HG03457 (cell line): Measurements from ENCODE around the gene IFNGR1.
"Not testable (repeated sequence)": the region's sequence is repeated elsewhere in the genome, so short reads cannot be mapped to it uniquely, and the experiment has no call there.

Experiments used
- ATAC-seq: cut with Tn5 transposase; IDR thresholded peaks from one replicate; pipeline ENCODE4 v1.9.1; 2021; ENCODE audit warnings: moderate number of reproducible peaks; ENCODE audit not compliant: unreplicated experiment

Gene IFNGR1

GRCh38 chr6:137214931-137215330 is 4.3 kb downstream of the IFNGR1 start:
- ATAC-seq = no peak

GRCh38 chr6:137213813-137214212 is 5.4 kb downstream of the IFNGR1 start:
- ATAC-seq = no peak

- no peak for ATAC-seq
Measured at GRCh38 chr6:137213331-137213740, 5.8 kb downstream of the IFNGR1 start.

DNA sequence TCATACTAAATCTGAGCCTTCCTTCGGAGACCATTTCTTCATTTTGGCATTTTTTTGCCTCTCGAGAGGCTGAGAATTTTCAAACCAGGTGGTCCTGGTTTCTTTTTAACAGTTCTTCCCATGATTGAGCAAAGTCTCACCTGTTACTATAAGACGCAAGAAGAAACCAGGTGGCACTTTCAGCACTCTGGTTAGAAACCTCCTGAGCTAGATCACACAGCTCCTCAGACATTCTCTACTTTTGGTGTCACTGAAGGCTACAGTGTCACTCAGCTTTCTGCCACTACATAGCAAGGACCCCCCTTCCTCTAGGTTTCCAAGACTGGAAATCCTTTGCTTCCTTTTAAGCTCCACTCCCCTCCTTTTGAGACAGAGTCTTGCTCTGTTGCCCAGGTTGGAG is 7.3 kb downstream of the IFNGR1 start:
- ATAC-seq = no peak

GRCh38 chr6:137210903-137211302 is 8.3 kb downstream of the IFNGR1 start:
- no peak for ATAC-seq

DNA sequence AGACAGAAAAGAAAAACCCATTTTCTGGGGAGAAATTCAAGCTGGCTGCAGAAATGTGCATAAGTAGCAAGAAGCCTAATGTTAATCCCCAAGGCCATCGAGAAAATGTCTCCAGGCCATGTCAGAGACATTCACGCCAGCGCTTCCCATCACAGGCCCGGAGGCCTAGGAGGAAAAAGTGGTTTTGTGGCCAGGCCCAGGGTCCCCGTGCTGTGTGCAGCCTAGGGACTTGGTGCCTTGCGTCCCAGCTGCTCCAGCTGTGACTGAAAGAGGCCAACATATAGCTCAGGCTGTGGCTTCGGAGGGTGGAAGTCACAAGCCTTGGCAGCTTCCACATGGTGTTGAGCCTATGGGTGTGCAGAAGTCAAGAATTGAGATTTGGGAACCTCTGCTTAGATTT is 10.9 kb downstream of the IFNGR1 start:
- ATAC-seq = no peak

DNA sequence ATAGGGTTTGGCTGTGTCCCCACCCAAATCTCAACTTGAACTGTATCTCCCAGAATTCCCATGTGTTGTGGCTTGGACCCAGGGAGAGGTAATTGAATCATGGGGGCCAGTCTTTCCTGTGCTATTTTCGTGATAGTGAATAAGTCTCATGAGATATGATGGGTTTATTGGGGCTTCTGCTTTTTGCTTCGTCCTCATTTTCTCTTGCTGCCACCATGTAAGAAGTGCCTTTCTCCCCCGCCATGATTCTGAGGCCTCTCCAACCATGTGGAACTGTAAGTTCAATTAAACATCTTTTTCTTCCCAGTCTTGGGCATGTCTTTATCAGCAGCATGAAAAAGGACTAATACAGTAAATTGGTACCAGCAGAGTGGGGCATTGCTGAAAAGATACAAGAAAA is 11.7 kb downstream of the IFNGR1 start:
- not testable (repeated sequence) for ATAC-seq

DNA sequence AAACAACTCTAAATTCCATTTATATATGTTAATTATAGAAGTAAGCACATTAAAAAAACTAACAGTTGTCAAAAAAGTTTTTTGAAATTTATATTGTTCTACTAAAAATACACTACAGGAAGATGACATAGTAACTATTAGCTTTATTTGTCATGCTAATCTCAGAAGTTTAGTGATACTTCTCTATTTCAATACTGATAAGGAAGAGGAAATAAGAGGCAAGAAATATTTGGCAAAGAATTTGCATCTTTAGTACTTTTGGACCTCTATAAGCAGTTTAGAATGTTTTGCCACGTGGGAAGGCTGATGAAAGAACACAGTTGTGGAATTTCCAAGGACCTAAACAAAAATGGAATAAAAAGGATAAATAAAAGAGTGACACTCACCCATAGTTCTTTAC is 12.6 kb downstream of the IFNGR1 start:
- ATAC-seq = no peak

- no peak for ATAC-seq
Measured at GRCh38 chr6:137203256-137203655, 15.9 kb downstream of the IFNGR1 start.

DNA sequence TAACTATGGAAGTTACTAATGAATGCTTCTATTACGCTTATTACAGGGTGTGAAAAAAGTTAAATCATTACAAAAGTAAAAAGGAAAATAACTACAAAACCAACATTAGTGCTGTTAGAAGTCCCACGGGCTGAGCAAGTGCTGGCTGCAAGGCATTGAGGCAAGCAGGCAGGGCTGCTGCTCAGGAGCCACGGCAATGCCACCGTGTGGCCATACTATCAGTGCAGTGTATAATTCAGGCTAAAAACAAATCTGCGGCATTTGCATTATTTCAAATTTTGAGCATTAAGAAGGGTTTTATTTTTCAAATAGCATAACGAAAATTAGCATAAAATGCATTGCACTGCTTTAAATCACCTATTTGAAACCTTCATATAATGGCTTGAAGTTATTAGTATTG is 17.1 kb downstream of the IFNGR1 start:
- ATAC-seq = no peak

GRCh38 chr6:137201006-137201405 is 18.2 kb downstream of the IFNGR1 start:
- no peak for ATAC-seq

DNA sequence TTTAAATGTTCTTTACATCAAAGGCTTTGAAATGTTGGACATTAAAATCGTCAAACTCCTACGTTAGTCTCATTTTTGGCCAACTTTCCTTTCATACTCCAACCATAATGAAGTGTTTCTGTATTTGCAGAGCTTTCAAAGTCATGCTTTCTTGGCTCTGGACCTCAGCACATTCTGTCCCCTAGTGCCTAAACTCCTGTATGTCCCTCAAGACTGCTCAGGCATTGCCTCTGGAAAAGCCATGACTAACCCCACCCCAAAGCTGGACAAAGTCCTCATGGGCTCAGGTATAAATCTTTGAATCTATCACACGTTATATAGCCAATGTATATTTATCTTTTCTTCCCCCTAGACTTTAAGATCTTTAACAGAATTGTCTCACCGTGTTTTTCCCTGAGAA is 18.9 kb downstream of the IFNGR1 start:
- ATAC-seq = no peak

DNA sequence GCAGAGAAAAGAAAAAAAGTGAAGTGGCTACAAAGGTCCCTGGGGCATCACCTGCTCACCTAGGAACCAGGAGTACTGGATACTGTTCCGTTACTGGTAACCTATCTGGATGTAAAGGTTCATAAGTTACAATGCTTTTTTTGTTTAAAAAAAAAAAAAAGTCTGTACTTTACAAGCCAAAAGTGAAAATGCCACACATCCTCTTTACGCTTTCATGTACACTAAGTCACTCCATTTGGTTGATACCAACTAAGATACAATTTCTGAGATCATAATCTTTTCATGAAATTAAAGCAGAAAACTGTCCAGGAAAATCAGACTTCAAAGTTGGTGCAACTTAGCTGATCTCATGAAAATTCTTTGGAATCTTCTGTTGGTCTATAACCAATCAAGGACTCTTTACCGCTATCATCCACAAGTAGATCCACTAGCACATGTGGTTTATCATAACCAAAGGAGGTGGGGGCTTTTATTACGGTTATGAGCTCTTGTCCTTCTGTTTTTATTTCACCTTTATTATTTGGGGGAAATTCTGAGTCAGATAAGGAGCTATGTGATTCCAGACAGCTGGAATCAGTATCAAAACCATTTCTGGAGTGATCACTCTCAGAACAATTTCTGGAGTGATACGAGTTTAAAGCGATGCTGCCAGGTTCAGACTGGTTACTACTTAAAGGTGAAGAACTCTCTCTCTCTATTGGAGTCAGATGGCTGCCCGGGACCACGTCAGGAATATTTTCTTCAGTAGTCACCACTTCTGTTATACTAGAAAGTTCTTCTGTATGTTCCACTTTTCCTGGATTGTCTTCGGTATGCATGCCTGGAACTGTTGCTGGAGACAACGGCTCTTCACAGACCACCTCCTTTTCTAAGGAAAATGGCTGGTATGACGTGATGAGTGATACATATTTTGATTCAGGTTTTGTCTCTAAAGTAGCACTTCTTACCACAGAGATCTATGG is 21.2 kb downstream of the IFNGR1 start:
- ATAC-seq = no peak

DNA sequence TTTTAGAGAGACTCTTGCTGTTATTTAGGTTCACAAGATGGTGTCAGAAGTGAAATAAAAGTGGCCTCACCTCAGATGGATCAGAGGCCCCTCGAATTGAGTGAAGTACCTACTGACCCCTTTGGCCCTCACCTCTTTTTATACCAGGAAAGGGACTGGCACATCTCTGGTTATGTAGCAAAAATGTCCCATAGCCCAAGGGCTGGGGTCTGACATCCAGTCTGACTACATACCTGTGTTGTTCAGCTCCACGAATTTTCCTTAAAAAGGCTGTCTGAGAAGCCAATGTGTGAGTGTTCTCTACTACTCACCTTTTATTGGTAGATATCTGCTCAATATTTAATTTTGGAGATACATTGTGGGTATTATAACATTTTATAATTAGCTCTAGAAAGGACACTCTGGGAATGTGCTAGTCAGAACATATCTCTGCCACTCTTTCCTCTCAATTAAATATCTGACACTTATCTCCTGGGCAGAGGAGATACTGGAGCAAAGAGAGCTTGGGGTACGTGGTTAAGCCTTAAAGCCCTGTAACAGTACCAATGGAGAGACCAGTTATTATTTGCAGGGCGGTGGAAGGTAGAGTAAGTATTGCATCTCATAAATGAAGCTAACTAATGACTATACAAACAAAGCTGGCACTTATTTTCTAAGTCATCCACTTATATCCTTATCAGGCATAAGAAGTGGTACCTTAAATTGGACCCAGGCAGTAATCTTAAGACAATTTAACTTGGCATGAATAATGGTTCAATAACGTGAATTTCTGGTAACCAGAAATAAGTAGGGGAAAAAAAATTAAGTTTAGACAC is 25.7 kb downstream of the IFNGR1 start:
- ATAC-seq = no peak

DNA sequence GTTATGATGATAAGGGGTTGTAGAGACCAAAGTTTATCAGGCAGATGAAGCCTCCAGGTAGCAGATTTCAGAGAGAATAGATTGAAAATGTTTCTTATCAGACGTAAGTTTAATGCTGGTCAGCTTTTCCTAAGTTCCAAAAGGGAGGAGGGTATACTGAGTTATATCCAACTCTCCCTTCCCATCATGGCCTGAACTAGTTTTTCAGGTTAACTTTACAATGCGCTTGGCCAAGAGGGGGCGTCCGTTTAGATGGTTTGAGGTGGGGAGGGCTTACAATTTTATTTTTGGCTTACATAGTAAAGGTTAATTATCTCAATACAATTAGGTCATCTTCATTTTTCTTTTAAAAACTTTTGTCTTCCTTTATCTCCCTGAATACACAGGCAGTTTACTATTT is 26.4 kb downstream of the IFNGR1 start:
- no peak for ATAC-seq

GRCh38 chr6:137191670-137192069 is 27.5 kb downstream of the IFNGR1 start:
- ATAC-seq = no peak

DNA sequence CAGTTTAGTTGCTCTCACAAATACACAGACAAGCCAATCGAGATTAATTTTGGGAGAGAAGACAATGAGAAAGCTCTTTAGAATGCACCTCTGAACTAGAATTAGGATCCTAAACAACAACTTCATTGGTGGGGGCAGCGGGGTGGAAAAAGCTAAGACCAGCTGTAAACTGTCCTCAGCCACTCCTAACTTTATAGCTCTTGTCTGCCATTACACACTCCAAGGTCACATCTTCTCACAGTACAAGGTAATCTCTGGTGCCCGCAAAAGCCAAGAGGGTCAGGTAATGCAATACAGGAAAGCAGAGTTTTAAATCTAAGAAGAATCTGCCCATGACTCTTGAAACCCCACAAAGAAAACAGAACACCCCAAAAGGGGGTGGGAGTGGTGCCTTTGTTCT is 27.9 kb downstream of the IFNGR1 start:
- no peak for ATAC-seq

- ATAC-seq = no peak
Measured at GRCh38 chr6:137190583-137191094, 28.5 kb downstream of the IFNGR1 start.

GRCh38 chr6:137188855-137189254 is 30.3 kb downstream of the IFNGR1 start:
- ATAC-seq = no peak

DNA sequence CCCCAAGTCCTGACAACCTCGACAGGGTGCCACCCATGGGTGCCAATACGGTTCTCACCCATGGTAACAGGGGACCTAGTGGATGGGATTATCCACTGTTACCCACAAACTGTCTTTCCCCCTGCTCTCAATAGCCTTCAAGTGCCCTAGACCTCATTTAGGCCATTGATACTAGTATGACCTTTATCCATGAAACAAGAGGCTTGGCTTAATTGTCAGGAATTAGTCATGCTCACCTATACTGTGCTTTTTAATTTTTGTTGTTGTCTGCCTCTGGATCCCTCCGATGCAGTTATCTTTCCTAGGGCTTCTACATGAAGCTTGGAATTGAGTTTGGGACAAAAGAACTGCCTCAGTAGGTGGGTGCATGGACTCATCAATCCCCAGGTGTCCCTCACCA is 33.9 kb downstream of the IFNGR1 start:
- ATAC-seq = no peak

DNA sequence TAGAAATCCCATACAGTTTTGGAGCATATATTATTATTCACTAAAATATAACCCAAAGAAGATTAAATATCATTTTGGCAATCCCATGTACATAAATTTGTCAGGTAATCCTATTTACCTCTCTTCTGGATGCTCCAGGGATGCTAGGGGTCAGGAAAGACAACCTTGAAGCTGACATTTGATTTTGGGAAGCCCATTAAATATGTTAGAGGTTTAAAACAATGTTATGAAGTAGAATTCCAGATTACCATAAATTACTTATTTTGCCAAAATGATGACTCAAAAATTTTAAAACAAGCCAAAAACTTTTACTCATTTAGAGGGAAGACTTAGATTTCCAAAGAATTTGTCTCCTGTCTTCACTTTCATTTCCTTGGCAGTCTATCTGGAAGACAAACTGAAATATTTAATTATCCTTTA is 36.5 kb downstream of the IFNGR1 start:
- no peak for ATAC-seq
